ENCODE measurements around the gene C17orf100.
A peak's percentile ranks its signal among the peaks of the same experiment; 100 is the strongest.

Gene C17orf100

GRCh38 chr17:6651354-6651918 is at the start of gene C17orf100, which contains the start of gene MED31:
C17orf100 (plus strand) TSS chr17:6651762; CDS start chr17:6651914, 152 bp downstream.
MED31 (minus strand) TSS chr17:6651605; CDS start chr17:6651528, 77 bp downstream.
- ATAC-seq = peak; percentile 98
- Mint-ChIP-seq H3K4me3 (peak within 1 kb of the TSS; percentile 99), H3K4me1 (peaks cover 59% of the 10 kb centered on the region), H3K36me3 (ENCODE audit: low read depth) (peaks cover 24% of the 10 kb centered on the region), H3K27ac (peak within 1 kb of the TSS; percentile 100), H3K27me3 (peaks cover 6% of the 10 kb centered on the region), H3K9me3 (no peaks in the 10 kb centered on the region)
- peak; percentile 97 for DNase-seq

DNA sequence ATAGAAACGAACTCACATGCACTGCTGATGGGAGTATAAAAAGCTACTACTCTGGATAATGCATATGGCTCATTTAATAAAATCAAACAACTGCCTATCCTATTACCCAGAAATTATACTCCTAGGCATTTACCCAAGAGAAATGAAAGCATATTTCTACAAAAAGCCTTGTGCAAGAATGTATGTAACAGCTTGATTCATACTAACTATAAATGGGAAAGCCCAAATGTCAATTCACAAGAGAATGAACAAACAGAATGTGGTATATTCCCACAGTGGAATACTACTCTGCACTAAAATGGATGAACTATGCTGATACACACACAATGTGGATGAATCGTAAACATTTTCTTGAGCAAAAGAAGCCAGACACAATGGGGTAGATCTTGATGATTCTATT is 49.4 kb upstream of the C17orf100 start:
- no peak overlapping the region for H3K27ac Mint-ChIP-seq
- peaks cover 26% of the 10 kb centered on the region for H3K36me3 Mint-ChIP-seq (ENCODE audit: low read depth)
- no peak overlapping the region for H3K4me3 Mint-ChIP-seq
- H3K27me3 Mint-ChIP-seq = no peaks in the 10 kb centered on the region
- ATAC-seq (no peak), DNase-seq (no peak)
- no peaks in the 10 kb centered on the region for H3K9me3 Mint-ChIP-seq
- H3K4me1 Mint-ChIP-seq = no peaks in the 10 kb centered on the region

GRCh38 chr17:6603744-6604325 is 47.7 kb upstream of the C17orf100 start:
- Mint-ChIP-seq H3K27me3 (no peaks in the 10 kb centered on the region), H3K4me1 (no peaks in the 10 kb centered on the region), H3K36me3 (ENCODE audit: low read depth) (peaks cover 26% of the 10 kb centered on the region), H3K27ac (no peak overlapping the region), H3K9me3 (no peaks in the 10 kb centered on the region), H3K4me3 (no peak overlapping the region)
- DNase-seq = no peak
- ATAC-seq = no peak

GRCh38 chr17:6605142-6605541 is 46.4 kb upstream of the C17orf100 start:
- Mint-ChIP-seq H3K27me3 (no peaks in the 10 kb centered on the region), H3K27ac (no peak overlapping the region), H3K9me3 (no peaks in the 10 kb centered on the region), H3K4me3 (no peak overlapping the region), H3K4me1 (peaks cover 6% of the 10 kb centered on the region), H3K36me3 (ENCODE audit: low read depth) (peaks cover 24% of the 10 kb centered on the region)
- DNase-seq (no peak), ATAC-seq (no peak)

DNA sequence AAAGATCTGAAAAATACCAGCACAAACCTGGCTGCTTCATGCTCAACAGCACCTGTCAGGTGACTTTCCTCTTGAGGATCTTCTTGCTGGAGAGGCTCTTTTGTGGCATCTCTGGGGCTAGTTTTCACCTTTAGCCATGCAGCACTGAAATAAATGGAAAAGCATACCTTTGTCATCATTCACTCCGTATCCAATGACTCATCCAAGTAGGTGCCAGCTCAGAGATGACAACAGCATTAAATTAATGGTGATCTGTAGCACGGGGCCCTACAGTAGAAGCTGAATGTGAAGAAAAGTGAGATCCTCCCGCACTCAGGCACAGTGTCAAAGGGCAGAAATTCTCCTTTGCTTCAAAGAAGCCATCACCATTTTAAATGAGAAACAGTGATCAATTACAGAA is 43.2 kb upstream of the C17orf100 start:
- Mint-ChIP-seq H3K4me3 (no peak overlapping the region), H3K27ac (no peak overlapping the region), H3K27me3 (no peaks in the 10 kb centered on the region), H3K9me3 (no peaks in the 10 kb centered on the region), H3K36me3 (ENCODE audit: low read depth) (peaks cover 29% of the 10 kb centered on the region), H3K4me1 (peaks cover 6% of the 10 kb centered on the region)
- DNase-seq = no peak
- no peak for ATAC-seq

- Mint-ChIP-seq H3K36me3 (ENCODE audit: low read depth) (peaks cover 33% of the 10 kb centered on the region), H3K9me3 (no peaks in the 10 kb centered on the region), H3K27me3 (no peaks in the 10 kb centered on the region), H3K4me3 (no peak overlapping the region), H3K27ac (no peak overlapping the region), H3K4me1 (peaks cover 9% of the 10 kb centered on the region)
- no peak for ATAC-seq
- no peak for DNase-seq
These were observed 41.6 kb upstream of the C17orf100 start for GRCh38 chr17:6610011-6610410.

GRCh38 chr17:6611231-6611630 is 40.3 kb upstream of the C17orf100 start:
- Mint-ChIP-seq H3K4me1 (peaks cover 9% of the 10 kb centered on the region), H3K27me3 (no peaks in the 10 kb centered on the region), H3K36me3 (ENCODE audit: low read depth) (peaks cover 26% of the 10 kb centered on the region), H3K27ac (no peak overlapping the region), H3K4me3 (no peak overlapping the region), H3K9me3 (no peaks in the 10 kb centered on the region)
- DNase-seq (no peak), ATAC-seq (no peak)

DNA sequence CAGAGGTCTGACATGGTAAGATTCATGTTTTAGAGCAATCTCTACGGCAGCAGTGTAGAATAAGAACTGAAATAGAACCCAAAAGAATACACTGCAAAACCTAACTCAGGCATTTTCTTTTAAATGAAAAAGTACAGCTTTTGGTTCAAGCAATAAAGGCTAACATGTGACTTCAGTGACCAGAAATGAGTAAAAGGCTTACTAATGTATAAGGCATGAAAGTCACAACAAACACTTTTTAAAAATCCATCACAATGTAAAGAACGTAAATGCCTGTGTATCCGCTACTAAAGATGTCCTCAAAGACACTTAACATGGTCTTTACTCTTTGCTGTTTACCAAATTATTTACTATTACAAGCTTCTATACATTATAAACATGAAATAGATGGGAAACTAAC is 27.6 kb upstream of the C17orf100 start:
- no peaks in the 10 kb centered on the region for H3K4me1 Mint-ChIP-seq
- DNase-seq = no peak
- peaks cover 35% of the 10 kb centered on the region for H3K36me3 Mint-ChIP-seq (ENCODE audit: low read depth)
- no peak overlapping the region for H3K4me3 Mint-ChIP-seq
- no peaks in the 10 kb centered on the region for H3K27me3 Mint-ChIP-seq
- no peak overlapping the region for H3K27ac Mint-ChIP-seq
- no peak for ATAC-seq
- no peaks in the 10 kb centered on the region for H3K9me3 Mint-ChIP-seq

DNA sequence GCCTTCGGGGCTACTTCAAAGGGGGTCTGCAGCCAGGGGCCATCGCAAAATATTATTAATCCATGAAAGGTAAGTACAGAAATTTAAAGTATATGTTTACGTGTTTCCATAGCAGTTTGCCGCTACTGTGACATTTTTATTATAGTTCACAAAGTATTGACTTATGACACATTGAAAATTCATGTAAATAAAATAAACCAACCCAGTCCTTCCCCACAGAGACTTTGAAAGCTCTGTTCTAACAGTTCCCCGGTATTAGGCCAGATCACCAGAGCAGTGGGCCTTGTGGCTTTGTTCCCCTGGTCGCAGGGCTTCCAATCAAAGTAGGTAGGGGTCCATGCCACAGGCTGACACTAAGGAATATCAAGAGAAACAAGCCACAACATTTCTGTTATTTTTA is 24.9 kb upstream of the C17orf100 start:
- H3K27me3 Mint-ChIP-seq = no peaks in the 10 kb centered on the region
- no peak for DNase-seq
- H3K4me3 Mint-ChIP-seq = no peak overlapping the region
- no peaks in the 10 kb centered on the region for H3K4me1 Mint-ChIP-seq
- ATAC-seq = no peak
- peaks cover 40% of the 10 kb centered on the region for H3K36me3 Mint-ChIP-seq (ENCODE audit: low read depth)
- H3K9me3 Mint-ChIP-seq = no peaks in the 10 kb centered on the region
- H3K27ac Mint-ChIP-seq = no peak overlapping the region

GRCh38 chr17:6627019-6627418 is 24.5 kb upstream of the C17orf100 start:
- Mint-ChIP-seq H3K4me1 (no peaks in the 10 kb centered on the region), H3K4me3 (no peak overlapping the region)
- DNase-seq = no peak

DNA sequence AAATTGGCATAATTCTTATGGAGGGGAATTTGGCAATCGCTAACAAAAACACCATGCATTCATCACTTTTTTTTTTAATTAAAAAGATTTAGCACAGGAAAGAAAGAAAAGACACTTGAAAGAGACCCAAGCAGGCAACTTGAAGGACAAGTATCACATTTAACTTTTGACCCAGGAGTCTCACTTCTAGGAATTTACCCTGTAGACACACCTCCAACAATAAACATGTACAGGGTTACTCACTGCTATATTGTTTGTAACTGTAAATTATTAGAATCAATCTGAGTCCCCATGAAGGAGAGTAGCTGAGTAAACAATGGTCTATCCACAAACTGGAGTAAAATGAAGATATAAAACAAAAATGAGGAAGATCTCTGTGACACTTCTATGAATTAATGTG is 21.2 kb upstream of the C17orf100 start:
- DNase-seq = no peak
- no peak for ATAC-seq
- H3K27me3 Mint-ChIP-seq = no peaks in the 10 kb centered on the region
- H3K36me3 Mint-ChIP-seq (ENCODE audit: low read depth) = peaks cover 55% of the 10 kb centered on the region
- no peaks in the 10 kb centered on the region for H3K4me1 Mint-ChIP-seq
- no peak overlapping the region for H3K27ac Mint-ChIP-seq
- no peak overlapping the region for H3K4me3 Mint-ChIP-seq
- H3K9me3 Mint-ChIP-seq = no peaks in the 10 kb centered on the region

More at GRCh38 chr17:6627019-6627418, 24.5 kb upstream of the C17orf100 start:
- no peak overlapping the region for H3K27ac Mint-ChIP-seq
- no peaks in the 10 kb centered on the region for H3K9me3 Mint-ChIP-seq
- no peaks in the 10 kb centered on the region for H3K27me3 Mint-ChIP-seq
- ATAC-seq = no peak
- H3K36me3 Mint-ChIP-seq (ENCODE audit: low read depth) = peaks cover 38% of the 10 kb centered on the region

GRCh38 chr17:6632530-6632929 is 19.0 kb upstream of the C17orf100 start:
- Mint-ChIP-seq H3K27ac (no peak overlapping the region), H3K36me3 (ENCODE audit: low read depth) (peaks cover 46% of the 10 kb centered on the region), H3K4me1 (no peaks in the 10 kb centered on the region)

DNA sequence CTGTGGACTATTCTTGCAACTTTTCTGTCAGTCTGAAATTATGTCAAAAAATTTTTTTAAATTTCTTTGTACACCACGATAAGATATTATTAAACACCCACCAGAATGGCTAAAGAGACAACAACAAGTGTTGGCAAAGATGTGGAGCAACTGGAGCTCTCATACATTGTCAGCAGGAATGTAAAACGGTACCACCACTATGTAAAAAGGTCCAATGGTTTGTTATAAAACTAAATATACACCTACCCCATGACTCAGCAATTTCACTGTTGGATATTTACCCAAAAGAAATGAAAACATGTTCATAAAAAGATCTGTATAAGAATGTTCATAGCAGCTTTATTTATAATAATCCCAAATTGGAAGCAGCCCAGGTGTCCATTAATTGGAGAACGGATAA is 18.3 kb upstream of the C17orf100 start:
- H3K36me3 Mint-ChIP-seq (ENCODE audit: low read depth) = peaks cover 42% of the 10 kb centered on the region
- no peaks in the 10 kb centered on the region for H3K9me3 Mint-ChIP-seq
- H3K4me1 Mint-ChIP-seq = peaks cover 6% of the 10 kb centered on the region
- ATAC-seq (no peak), DNase-seq (no peak)
- H3K27ac Mint-ChIP-seq = no peak overlapping the region
- H3K27me3 Mint-ChIP-seq = no peaks in the 10 kb centered on the region
- no peak overlapping the region for H3K4me3 Mint-ChIP-seq

More at GRCh38 chr17:6632530-6632929, 19.0 kb upstream of the C17orf100 start:
- Mint-ChIP-seq H3K9me3 (no peaks in the 10 kb centered on the region), H3K27me3 (no peaks in the 10 kb centered on the region), H3K4me3 (no peak overlapping the region)
- no peak for DNase-seq
- ATAC-seq = no peak

GRCh38 chr17:6636105-6636504 is 15.5 kb upstream of the C17orf100 start:
- Mint-ChIP-seq H3K4me3 (no peak overlapping the region), H3K27ac (no peak overlapping the region), H3K4me1 (peaks cover 20% of the 10 kb centered on the region), H3K36me3 (ENCODE audit: low read depth) (peaks cover 31% of the 10 kb centered on the region), H3K27me3 (no peaks in the 10 kb centered on the region), H3K9me3 (no peaks in the 10 kb centered on the region)
- DNase-seq (no peak), ATAC-seq (no peak)

- H3K9me3 Mint-ChIP-seq = no peaks in the 10 kb centered on the region
- H3K36me3 Mint-ChIP-seq (ENCODE audit: low read depth) = peaks cover 28% of the 10 kb centered on the region
- no peak overlapping the region for H3K4me3 Mint-ChIP-seq
- no peak for ATAC-seq
- no peak overlapping the region for H3K27ac Mint-ChIP-seq
- H3K27me3 Mint-ChIP-seq = no peaks in the 10 kb centered on the region
- peaks cover 26% of the 10 kb centered on the region for H3K4me1 Mint-ChIP-seq
- no peak for DNase-seq
These were observed 14.7 kb upstream of the C17orf100 start for GRCh38 chr17:6636616-6637457.

Measured in activated naive CD8-positive, alpha-beta T cell treated with anti-CD3 and anti-CD28 coated beads, Interleukin-2, amount 50 U/mL, for 24 hours (primary cell).